A549 (cell line): ENCODE data around the gene ADCY1. TPM values are rescaled to one million over a fixed set of nuclear protein-coding genes. Genes with fewer than 3 reads are reported as not detected.

Experiments used
- ATAC-seq, 2 experiments: fragments of 200-7000 bp in 1 of 2; fragments of >200 bp in 1 of 2; cut with Nextera tagmentation in 1 of 2; cut with Tn5 transposase in 1 of 2; 3 replicates each; pipeline versions ENCODE4 v1.8.0 to v1.9.1; 2018 to 2020; ENCODE audit warnings: mild to moderate bottlenecking in 1 of 2, moderate library complexity in 1 of 2
- CTCF ChIA-PET: fragments of 300-600 bp; sonication (Branson Sonifier 250); formaldehyde crosslinking; extraction: SDS; loops from one replicate; lab custom pipeline; 2021; ENCODE audit warnings: antibody characterized with exemption, inconsistent platforms; lab: Yijun Ruan, JAX
- POLR2A ChIA-PET: fragments of 350-600 bp; formaldehyde crosslinking; extraction: SDS; loops from one replicate; lab custom pipeline; 2021; ENCODE audit warnings: antibody characterized with exemption, inconsistent platforms; lab: Yijun Ruan, JAX
- DNase-seq, 2 experiments: peaks; one replicate each; pipeline versions ENCODE4 v3.0.0 to v3.0.0-alpha.2; 2011 to 2016; ENCODE audit warnings: low read depth in 1 of 2, low spot score in 1 of 2
- FAIRE-seq: peaks from 2 replicates; lab custom pipeline; 2011; peaks lifted over from hg19 to GRCh38; lab: Jason Lieb, UNC
- H3K27ac ChIP-seq, 2 experiments: fragments of >200 bp; sonication (Bioruptor Twin); formaldehyde crosslinking; 3 replicates each; pipeline ENCODE4 v1.5.1; 2016 to 2017
- H3K4me1 ChIP-seq: fragments of >200 bp; sonication (Bioruptor Twin); formaldehyde crosslinking; 3 replicates; pipeline ENCODE4 v1.6.1; 2016
- H3K4me2 ChIP-seq: fragments of >200 bp; sonication (Bioruptor Twin); formaldehyde crosslinking; 3 replicates; pipeline ENCODE4 v1.6.1; 2016
- H3K4me3 ChIP-seq: fragments of >200 bp; sonication (Bioruptor Twin); formaldehyde crosslinking; 3 replicates; pipeline ENCODE4 v1.5.1; 2016
- H3K9me3 ChIP-seq: fragments of >200 bp; sonication (Bioruptor Twin); formaldehyde crosslinking; 3 replicates; pipeline ENCODE4 v1.6.1; 2016
- BHLHE40 ChIP-seq: IDR thresholded peaks from 2 replicates; pipeline ENCODE4 v1.6.1; 2012; ENCODE audit warnings: low read depth, low read length, inconsistent platforms
- CHD4 ChIP-seq: fragments of 200-600 bp; sonication (generic); IDR thresholded peaks from 2 replicates; pipeline ENCODE4 v1.6.1; 2016; ENCODE audit warnings: antibody characterized with exemption, mild to moderate bottlenecking, borderline replicate concordance
- CTCF ChIP-seq: fragments of >200 bp; sonication (Bioruptor Twin); formaldehyde crosslinking; IDR thresholded peaks from 3 replicates; pipeline ENCODE4 v1.5.1; 2016
- EHF ChIP-seq: fragments of 250-450 bp; sonication (Bioruptor Pico); IDR thresholded peaks from 2 replicates; pipeline ENCODE4 v1.5.0; 2020; ENCODE audit warnings: mild to moderate bottlenecking
- FOSB ChIP-seq: fragments of 250-450 bp; sonication (Bioruptor Pico); IDR thresholded peaks from 2 replicates; pipeline ENCODE4 v1.5.0; 2020; ENCODE audit warnings: mild to moderate bottlenecking, moderate library complexity
- FOSL2 ChIP-seq, 2 experiments: fragments of 450-650 bp in 1 of 2; fragments of >200 bp in 1 of 2; sonication (Bioruptor Twin) in 1 of 2; formaldehyde crosslinking; IDR thresholded peaks; 2 replicates each; pipeline versions ENCODE4 v1.5.0 to v1.6.1; 2016 to 2020; ENCODE audit warnings: mild to moderate bottlenecking in 1 of 2, moderate library complexity in 1 of 2
- HEYL ChIP-seq: fragments of 250-450 bp; sonication (Bioruptor Pico); IDR thresholded peaks from 2 replicates; pipeline ENCODE4 v1.8.0; 2021; ENCODE audit warnings: mild to moderate bottlenecking, moderate library complexity
- HMGXB4 ChIP-seq: fragments of 250-450 bp; sonication (Bioruptor Pico); IDR thresholded peaks from 2 replicates; pipeline ENCODE4 v1.5.0; 2021; ENCODE audit warnings: mild to moderate bottlenecking, moderate library complexity, borderline replicate concordance
- HOXA7 ChIP-seq: fragments of 250-450 bp; sonication (Bioruptor Pico); IDR thresholded peaks from 2 replicates; pipeline ENCODE4 v1.5.0; 2020; ENCODE audit warnings: mild to moderate bottlenecking, moderate library complexity
- HOXB13 ChIP-seq: fragments of 250-450 bp; sonication (Bioruptor Pico); IDR thresholded peaks from 2 replicates; pipeline ENCODE4 v1.5.0; 2020; ENCODE audit warnings: low read depth, mild to moderate bottlenecking, moderate library complexity
- HOXB5 ChIP-seq: fragments of 250-450 bp; sonication (Bioruptor Pico); IDR thresholded peaks from 2 replicates; pipeline ENCODE4 v1.5.0; 2020; ENCODE audit warnings: mild to moderate bottlenecking, moderate library complexity
- KDM5A ChIP-seq: fragments of 200-600 bp; sonication (generic); IDR thresholded peaks from 2 replicates; pipeline ENCODE4 v1.6.1; 2016; ENCODE audit warnings: antibody characterized with exemption, mild to moderate bottlenecking
- MAFK ChIP-seq: fragments of 450-650 bp; IDR thresholded peaks from 2 replicates; pipeline ENCODE4 v1.6.1; 2014; ENCODE audit not compliant: partially characterized antibody
- MAZ ChIP-seq: fragments of 150-350 bp; IDR thresholded peaks from 2 replicates; pipeline ENCODE4 v1.6.1; 2014; ENCODE audit warnings: antibody characterized with exemption, low read depth, low read length, borderline replicate concordance
- PHF8 ChIP-seq: fragments of 200-600 bp; sonication (generic); IDR thresholded peaks from 2 replicates; pipeline ENCODE4 v1.6.1; 2016; ENCODE audit warnings: low read depth, mild to moderate bottlenecking, antibody characterized with exemption, moderate library complexity, borderline replicate concordance
- POLR2A ChIP-seq: IDR thresholded peaks from 2 replicates; pipeline ENCODE4 v1.6.1; 2012; ENCODE audit warnings: mild to moderate bottlenecking, low read length
- POLR2AphosphoS2 ChIP-seq: conservative IDR thresholded peaks from 2 replicates; pipeline ENCODE4 v1.6.1; 2012; ENCODE audit warnings: low read length, improper control_type of control experiment, inconsistent platforms
- RAD21 ChIP-seq, 2 experiments: fragments of >200 bp in 1 of 2; sonication (Bioruptor Twin) in 1 of 2; formaldehyde crosslinking in 1 of 2; IDR thresholded peaks in 1 of 2; conservative IDR thresholded peaks in 1 of 2; 2 replicates in 1 of 2; 3 replicates in 1 of 2; pipeline ENCODE4 v1.6.1; 2012 to 2018; ENCODE audit warnings: inconsistent platforms in 1 of 2
- RNF2 ChIP-seq: fragments of 200-600 bp; sonication (generic); IDR thresholded peaks from 2 replicates; pipeline ENCODE4 v1.6.1; 2016; ENCODE audit warnings: low read depth, mild to moderate bottlenecking, antibody characterized with exemption, moderate library complexity, borderline replicate concordance
- TFCP2L1 ChIP-seq: fragments of 250-450 bp; sonication (Bioruptor Pico); IDR thresholded peaks from 2 replicates; pipeline ENCODE4 v1.5.0; 2021; ENCODE audit warnings: mild to moderate bottlenecking
- TP53 ChIP-seq: fragments of 250-450 bp; sonication (Bioruptor Pico); IDR thresholded peaks from 2 replicates; pipeline ENCODE4 v1.5.0; 2021; ENCODE audit warnings: mild to moderate bottlenecking, moderate library complexity
- WGBS: methylation state at CpG from one replicate; pipeline ENCODE4 v1.1.6; 2017; ENCODE audit errors: missing lambda C conversion rate; 5-methylcytosine and 5-hydroxymethylcytosine counted together
- polyA plus RNA-seq, 4 experiments: library from polyadenylated mRNA; depleted of rRNA in 3 of 4; stranded (reverse); fragments of >200 nt; fragmentation: RNase III in 1 of 4; extraction: RNeasy Plus Mini Kit Qiagen cat#74134 plus additional on column Dnase treatment in 1 of 4; gene quantifications; 2 replicates in 3 of 4; 3 replicates in 1 of 4; pipeline ENCODE4 v1.2.3, GENCODE V29; 2011 to 2017
- TF ChIP-seq, protein P1 (sequence below): IDR thresholded peaks from 2 replicates; pipeline ENCODE4 v1.6.1; 2012

Gene ADCY1
- polyA plus RNA-seq, 2 of the 4 experiments (the other 2 are of a cell fraction): 1.3 to 1.7 TPM

DNA sequence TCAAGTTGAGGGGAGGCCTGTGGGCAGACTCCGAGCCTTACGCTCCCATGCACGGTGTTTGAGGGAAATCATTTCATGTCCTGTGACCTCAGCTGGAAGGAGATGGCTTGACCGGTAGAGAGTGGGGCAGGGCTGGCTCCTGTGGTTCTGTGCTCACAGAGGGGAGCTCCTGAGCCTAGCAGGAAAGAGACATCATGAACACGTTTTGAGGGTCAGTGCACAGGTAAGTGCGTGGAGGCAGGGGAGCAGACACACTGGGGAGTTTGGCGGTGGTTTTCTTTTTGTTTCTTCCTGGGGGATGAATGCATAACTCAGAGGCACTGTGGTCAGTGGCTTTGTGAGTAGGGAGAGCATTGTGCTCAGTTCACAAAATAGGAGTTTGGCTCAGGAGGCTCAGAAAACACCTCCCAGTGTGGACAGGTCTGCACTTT is 22.5 kb downstream of the ADCY1 start:
- CTCF ChIA-PET: interaction anchor here (0.5 kb wide), 1 partner anchor 67 kb away, joined by 3 read pairs; no protein-coding TSS in a partner anchor
- H3K9me3 ChIP-seq: no peaks in the 10 kb centered on the region
- no peaks in the 10 kb centered on the region for H3K4me1 ChIP-seq
- TF ChIP-seq FOSB (no peak), HMGXB4 (CRISPR knock-in tag) (no peak), CTCF (no peak), KDM5A (no peak), HOXB13 (CRISPR knock-in tag) (no peak), MAFK (no peak), HEYL (no peak), POLR2AphosphoS2 (no peak), TFCP2L1 (CRISPR knock-in tag) (no peak), POLR2A (no peak), RAD21 (conservative IDR thresholded peaks at IDR 0.05 in 1 of 2, IDR thresholded peaks at IDR 0.05 in 1 of 2) (no peak), BHLHE40 (no peak)
- TF ChIP-seq, protein P1, sequence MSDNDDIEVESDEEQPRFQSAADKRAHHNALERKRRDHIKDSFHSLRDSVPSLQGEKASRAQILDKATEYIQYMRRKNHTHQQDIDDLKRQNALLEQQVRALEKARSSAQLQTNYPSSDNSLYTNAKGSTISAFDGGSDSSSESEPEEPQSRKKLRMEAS: no peak
- TF ChIP-seq, all 56 proteins: peak for 0
- Histone ChIP-seq H3K4me3 (no peak overlapping the region), H3K4me2 (no peak overlapping the region), H3K27ac (no peak overlapping the region)
- FAIRE-seq: no peak
- POLR2A ChIA-PET: no interaction called here
- ATAC-seq: no peak
- 54% methylated on average over 7 of the region's 7 CpGs for WGBS
- DNase-seq: no peak

DNA sequence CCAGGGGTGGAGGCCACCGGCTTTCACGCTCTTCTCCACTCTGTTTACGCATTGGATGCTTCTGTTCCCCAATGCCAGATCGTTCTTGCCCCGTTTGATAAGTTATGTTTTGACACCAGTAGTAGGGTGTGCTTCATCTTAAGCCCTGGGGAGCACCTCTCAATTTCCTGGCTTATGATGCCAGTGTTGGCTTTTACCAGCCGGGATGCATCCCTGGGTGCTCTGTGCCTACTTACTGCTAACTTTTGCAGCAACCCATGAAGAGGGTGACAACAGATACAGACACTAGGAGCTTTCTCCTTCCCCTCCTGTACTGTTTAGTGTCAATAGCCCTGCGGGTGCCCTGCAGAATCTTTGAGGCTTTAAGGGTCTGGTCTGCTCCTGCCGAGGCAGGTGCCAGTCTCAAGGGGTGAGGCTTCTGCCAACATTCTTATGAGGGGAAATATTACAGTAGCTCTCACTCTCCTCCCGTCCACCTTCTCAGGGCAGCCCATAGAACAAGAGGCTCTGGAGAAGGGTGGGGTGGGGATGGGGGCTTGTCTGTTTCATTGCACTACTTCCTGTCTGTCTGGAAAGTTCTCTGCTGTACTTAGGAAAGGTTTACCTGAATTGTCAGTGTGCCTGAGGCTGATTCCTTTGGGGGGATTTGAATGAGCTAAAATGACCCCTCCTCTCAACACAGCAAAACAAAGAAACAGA is 23.3 kb downstream of the ADCY1 start:
- FAIRE-seq (no peak), ATAC-seq (no peak), DNase-seq (no peak)
- 33% methylated on average over 9 of the region's 9 CpGs for WGBS
- Histone ChIP-seq H3K9me3 (no peaks in the 10 kb centered on the region), H3K4me2 (no peak overlapping the region), H3K27ac (no peak overlapping the region), H3K4me3 (no peak overlapping the region), H3K4me1 (no peaks in the 10 kb centered on the region)
- ChIA-PET CTCF (no interaction called here), POLR2A (no interaction called here)
- no peak for TF ChIP-seq FOSL2 (IDR thresholded peaks at IDR 0.05)
- no peak for TF ChIP-seq FOSL2 (CRISPR knock-in tag; IDR thresholded peaks at IDR 0.05)
- no peak for TF ChIP-seq TP53
- no peak for TF ChIP-seq EHF
- TF ChIP-seq RAD21 (conservative IDR thresholded peaks at IDR 0.05 in 1 of 2, IDR thresholded peaks at IDR 0.05 in 1 of 2): no peak
- no peak for TF ChIP-seq KDM5A
- TF ChIP-seq MAZ: no peak
- no peak for TF ChIP-seq HOXB5 (CRISPR knock-in tag)
- TF ChIP-seq RNF2: no peak
- no peak for TF ChIP-seq HOXA7 (CRISPR knock-in tag)
- no peak for TF ChIP-seq BHLHE40
- no peak for TF ChIP-seq CHD4
- TF ChIP-seq PHF8: no peak
- no peak for TF ChIP-seq HMGXB4 (CRISPR knock-in tag)
- TF ChIP-seq TFCP2L1 (CRISPR knock-in tag): no peak
- no peak for TF ChIP-seq HEYL
